SKM-1 (cell line): ENCODE data around the gene ALDH1L2.
A peak's percentile ranks its signal among the peaks of the same experiment; 100 is the strongest.
"Not testable (repeated sequence)": the region's sequence is repeated elsewhere in the genome, so short reads cannot be mapped to it uniquely, and the experiment has no call there.

ENCODE experiments used
- DNase-seq: peaks from one replicate; lab custom pipeline; 2025; ENCODE audit not compliant: unreplicated experiment; lab: John Stamatoyannopoulos, UW

The ALDH1L2 gene

GRCh38 chr12:104986022-104986941, 98.0 kb downstream of the ALDH1L2 start, which contains the start of gene NOPCHAP1:
NOPCHAP1 (plus strand) TSS chr12:104986316; CDS start chr12:104986353, 37 bp downstream.
- peak; percentile 51 for DNase-seq

- DNase-seq: no peak
Observed at GRCh38 chr12:104985206-104985605, 99.1 kb downstream of the ALDH1L2 start.

- DNase-seq: not testable (repeated sequence)
Observed at GRCh38 chr12:104977688-104978087, 106.6 kb downstream of the ALDH1L2 start.

- no peak for DNase-seq
Observed at GRCh38 chr12:104976703-104977102, 107.6 kb downstream of the ALDH1L2 start.

- no peak for DNase-seq
Observed at GRCh38 chr12:104975587-104976343, 108.5 kb downstream of the ALDH1L2 start.

GRCh38 chr12:104974626-104975290, 109.5 kb downstream of the ALDH1L2 start:
- DNase-seq: peak; percentile 9

- DNase-seq: no peak
Observed at GRCh38 chr12:104973250-104973649, 111.0 kb downstream of the ALDH1L2 start.

GRCh38 chr12:104971306-104971705, 113.0 kb downstream of the ALDH1L2 start:
- no peak for DNase-seq
